Stomach smooth muscle (tissue), 2 donors: Measurements from ENCODE around the gene CLOCK.
"Not testable (repeated sequence)": the region's sequence is repeated elsewhere in the genome, so short reads cannot be mapped to it uniquely, and the experiment has no call there.

Experiments
- H3K27ac ChIP-seq: one replicate; pipeline ENCODE4 v1.7.0; 2013; ENCODE audit warnings: mild to moderate bottlenecking, low read length, inconsistent platforms
- H3K27me3 ChIP-seq, 2 donors: one replicate each; pipeline ENCODE4 v1.7.0; 2013; ENCODE audit warnings: low read length in 2 of 2; ENCODE audit not compliant: insufficient read depth in 2 of 2, control insufficient read depth in 1 of 2
- H3K36me3 ChIP-seq, 2 donors: one replicate each; pipeline ENCODE4 v1.7.0; 2013; ENCODE audit warnings: low read length in 2 of 2; ENCODE audit not compliant: control insufficient read depth in 2 of 2, insufficient read depth in 2 of 2
- H3K4me1 ChIP-seq: one replicate; pipeline ENCODE4 v1.7.0; 2013; ENCODE audit warnings: low read length; ENCODE audit not compliant: control insufficient read depth, insufficient read depth
- H3K4me3 ChIP-seq, 2 donors: one replicate each; pipeline ENCODE4 v1.7.0; 2013; ENCODE audit warnings: low read length in 2 of 2
- H3K9ac ChIP-seq, 2 donors: one replicate each; pipeline ENCODE4 v1.7.0; 2013; ENCODE audit warnings: low read length in 2 of 2, mild to moderate bottlenecking in 1 of 2
- H3K9me3 ChIP-seq, 2 donors: one replicate each; pipeline ENCODE4 v1.7.0; 2013; ENCODE audit warnings: low read length in 2 of 2; ENCODE audit not compliant: control insufficient read depth in 2 of 2
- donor health status: healthy.
- donor health status: Pancreatic carcinoma.

The CLOCK gene

GRCh38 chr4:55554453-55555030 is 7.8 kb upstream of the CLOCK start:
- H3K27me3 ChIP-seq = no peaks in the 10 kb centered on the region

DNA sequence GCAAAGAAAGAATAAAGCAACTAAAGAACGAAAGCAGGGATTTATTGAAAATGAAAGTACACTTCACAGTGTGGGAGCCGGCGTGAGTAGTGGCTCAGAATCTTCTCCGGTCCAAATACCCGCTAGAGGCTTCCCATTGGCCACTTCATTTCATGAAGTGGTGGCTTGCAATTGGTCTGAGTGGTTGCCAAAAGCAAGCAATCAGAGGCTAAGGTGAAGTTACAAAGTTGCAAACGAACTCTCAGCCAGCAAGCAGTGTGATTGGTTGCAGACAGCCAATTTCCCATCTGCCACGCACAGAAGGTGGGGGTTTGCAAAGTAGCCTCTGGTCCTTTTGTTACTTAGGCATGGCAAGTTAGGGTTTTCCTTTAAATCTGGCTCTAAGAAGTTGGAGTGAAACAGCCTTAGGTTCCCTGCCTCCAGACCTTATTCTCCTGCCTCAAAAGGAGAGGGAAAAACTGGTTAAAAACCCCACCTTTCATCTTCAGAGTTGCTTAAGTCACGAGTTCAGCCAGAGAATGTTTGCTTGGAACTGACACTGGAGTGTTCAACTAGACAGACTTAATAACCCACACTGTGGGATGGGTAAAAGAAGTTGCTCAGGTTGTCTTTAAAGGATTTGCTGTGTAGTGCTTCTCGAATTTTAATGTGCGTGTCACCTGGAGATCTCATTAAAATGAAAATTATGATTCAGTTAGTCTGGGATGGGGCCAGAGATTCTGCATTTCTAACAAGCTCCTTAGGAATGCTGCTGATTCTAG is 6.9 kb upstream of the CLOCK start:
- peak overlapping the region; percentile 12 for H3K27ac ChIP-seq

More at GRCh38 chr4:55554453-55555030, 7.8 kb upstream of the CLOCK start:
- Histone ChIP-seq H3K4me3 (no peak overlapping the region), H3K4me1 (no peaks in the 10 kb centered on the region), H3K9ac (no peak overlapping the region), H3K27ac (no peak overlapping the region), H3K36me3 (no peaks in the 10 kb centered on the region), H3K9me3 (no peaks in the 10 kb centered on the region)

DNA sequence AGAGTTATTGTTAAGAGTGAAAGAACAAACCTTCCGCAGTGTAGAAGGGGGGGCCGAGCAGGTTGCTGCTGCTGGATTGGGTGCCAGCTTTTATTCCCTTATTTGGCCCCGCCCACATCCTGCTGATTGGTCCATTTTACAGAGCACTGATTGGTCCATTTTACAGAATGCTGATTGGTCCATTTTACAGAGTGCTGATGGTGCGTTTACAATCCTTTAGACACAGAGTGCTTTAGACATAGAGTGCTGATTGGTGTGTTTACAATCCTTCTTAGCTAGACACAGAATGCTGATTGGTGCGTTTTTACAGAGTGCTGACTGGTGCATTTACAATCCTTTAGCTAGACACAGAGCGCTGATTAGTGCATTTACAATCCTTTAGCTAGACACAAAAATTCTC is 5.3 kb upstream of the CLOCK start:
- H3K4me3 ChIP-seq, H3K36me3 ChIP-seq, H3K4me1 ChIP-seq, H3K9me3 ChIP-seq, H3K9ac ChIP-seq, H3K27me3 ChIP-seq, H3K27ac ChIP-seq: not testable (repeated sequence)

More for the DNA sequence above, 6.9 kb upstream of the CLOCK start:
- Histone ChIP-seq H3K9ac (peak overlapping the region in 1 of 2 donors; percentile 30), H3K9me3 (no peaks in the 10 kb centered on the region), H3K36me3 (no peaks in the 10 kb centered on the region), H3K27me3 (no peaks in the 10 kb centered on the region), H3K4me3 (peak overlapping the region; percentile 17 to 66), H3K4me1 (no peaks in the 10 kb centered on the region)

DNA sequence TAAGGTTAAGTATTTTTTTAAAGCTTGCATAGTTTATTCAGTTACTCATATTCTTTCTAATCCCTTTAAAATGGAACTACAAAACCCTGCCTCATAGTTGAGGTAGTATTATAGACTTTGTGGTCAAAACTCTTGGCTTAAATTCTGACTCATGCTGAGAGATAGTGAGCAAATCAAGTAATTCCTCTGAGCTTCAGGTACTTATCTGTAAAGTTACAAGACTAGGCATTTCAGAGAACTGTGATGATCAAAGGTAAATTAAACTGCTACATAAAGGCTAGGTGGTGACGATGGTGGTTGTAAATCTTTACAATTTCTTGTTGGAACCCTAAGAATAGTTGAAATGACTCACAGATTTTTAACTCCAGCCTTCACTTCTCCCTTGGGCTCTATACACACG is 3.2 kb upstream of the CLOCK start:
- Histone ChIP-seq H3K27ac (no peak overlapping the region), H3K9ac (no peak overlapping the region), H3K4me1 (no peaks in the 10 kb centered on the region), H3K27me3 (no peaks in the 10 kb centered on the region), H3K9me3 (no peaks in the 10 kb centered on the region), H3K36me3 (no peaks in the 10 kb centered on the region), H3K4me3 (no peak overlapping the region)

GRCh38 chr4:55547918-55548317 is 1.2 kb upstream of the CLOCK start:
- Histone ChIP-seq H3K9ac (peak overlapping the region in 1 of 2 donors; percentile 91), H3K27ac (peak overlapping the region; percentile 85), H3K4me1 (no peaks in the 10 kb centered on the region), H3K27me3 (no peaks in the 10 kb centered on the region), H3K4me3 (peak overlapping the region; percentile 87 to 97), H3K36me3 (no peaks in the 10 kb centered on the region), H3K9me3 (no peaks in the 10 kb centered on the region)

- H3K27me3 ChIP-seq = no peaks in the 10 kb centered on the region
- peak overlapping the region; percentile 81 to 91 for H3K9ac ChIP-seq
- H3K36me3 ChIP-seq = no peaks in the 10 kb centered on the region
Observed at GRCh38 chr4:55547466-55547770, 709 bp upstream of the CLOCK start.

DNA sequence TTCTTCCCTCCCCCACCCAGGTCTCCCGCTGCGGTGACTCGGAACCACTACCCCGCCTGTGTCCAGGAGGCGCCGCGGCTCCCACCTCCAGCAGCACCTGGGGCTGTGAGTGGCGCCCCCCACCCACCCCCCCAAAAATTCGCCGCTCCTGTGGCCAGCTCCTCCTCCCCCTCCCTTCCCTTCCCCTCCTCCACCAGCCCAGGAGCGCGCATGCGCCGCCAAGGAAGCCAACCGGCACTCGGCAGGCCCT is 278 bp downstream of the CLOCK start:
- no peaks in the 10 kb centered on the region for H3K27me3 ChIP-seq
- no peaks in the 10 kb centered on the region for H3K9me3 ChIP-seq
- H3K27ac ChIP-seq = peak overlapping the region; percentile 85
- peak overlapping the region; percentile 87 to 97 for H3K4me3 ChIP-seq
- H3K36me3 ChIP-seq = no peaks in the 10 kb centered on the region
- no peaks in the 10 kb centered on the region for H3K4me1 ChIP-seq
- peak overlapping the region; percentile 81 to 91 for H3K9ac ChIP-seq

More at GRCh38 chr4:55547466-55547770, 709 bp upstream of the CLOCK start:
- H3K4me1 ChIP-seq = no peaks in the 10 kb centered on the region
- no peaks in the 10 kb centered on the region for H3K9me3 ChIP-seq
- peak overlapping the region; percentile 87 to 97 for H3K4me3 ChIP-seq
- H3K27ac ChIP-seq = peak overlapping the region; percentile 85

- H3K9me3 ChIP-seq = no peaks in the 10 kb centered on the region
- H3K27me3 ChIP-seq = no peaks in the 10 kb centered on the region
- peak overlapping the region; percentile 85 for H3K27ac ChIP-seq
- H3K9ac ChIP-seq = peak overlapping the region; percentile 77 to 85
- no peaks in the 10 kb centered on the region for H3K36me3 ChIP-seq
- H3K4me1 ChIP-seq = no peaks in the 10 kb centered on the region
- H3K4me3 ChIP-seq = peak overlapping the region; percentile 53 to 87
Observed at GRCh38 chr4:55545641-55546505, 836 bp downstream of the CLOCK start.

DNA sequence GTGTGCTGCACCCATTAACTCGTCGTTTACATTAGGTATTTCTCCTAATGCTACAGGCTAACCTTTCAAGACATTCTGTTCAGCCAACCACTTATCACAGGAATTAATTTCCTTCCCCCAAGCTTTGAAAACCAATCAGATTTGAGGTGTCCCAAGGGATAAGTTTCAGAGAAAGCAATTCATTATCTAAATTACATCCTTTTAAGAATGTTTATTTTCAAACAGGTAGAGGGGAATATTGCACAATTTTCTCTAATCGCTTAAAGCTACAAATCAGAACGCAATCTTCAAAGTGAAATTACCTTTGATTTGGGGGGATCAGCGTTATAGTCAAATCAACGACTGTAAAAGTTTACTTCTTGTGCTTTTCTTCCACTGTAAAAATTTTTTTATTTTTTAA is 1.6 kb downstream of the CLOCK start:
- peak overlapping the region; percentile 85 for H3K27ac ChIP-seq
- no peaks in the 10 kb centered on the region for H3K36me3 ChIP-seq
- H3K4me3 ChIP-seq = peak overlapping the region; percentile 53 to 87
- no peaks in the 10 kb centered on the region for H3K27me3 ChIP-seq
- H3K4me1 ChIP-seq = no peaks in the 10 kb centered on the region
- peak overlapping the region; percentile 77 to 85 for H3K9ac ChIP-seq
- H3K9me3 ChIP-seq = no peaks in the 10 kb centered on the region

DNA sequence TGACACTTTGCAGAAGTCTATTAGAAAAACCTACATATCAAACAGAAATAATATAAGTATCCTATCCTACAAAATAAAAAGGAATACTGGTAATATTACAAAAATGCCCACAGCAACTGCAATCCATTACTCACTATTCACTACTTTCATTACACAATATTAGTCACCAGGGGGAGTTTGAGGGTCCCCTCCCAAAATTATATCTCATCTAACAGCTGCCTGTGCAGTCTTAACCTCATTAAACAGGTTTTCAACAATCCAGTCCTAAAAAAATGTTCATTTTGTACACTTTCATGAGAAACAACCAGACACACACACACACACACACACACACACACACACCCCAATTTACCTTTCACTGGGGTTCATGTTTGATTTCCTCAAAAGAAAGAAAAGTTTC is 2.9 kb downstream of the CLOCK start:
- no peaks in the 10 kb centered on the region for H3K4me1 ChIP-seq
- no peaks in the 10 kb centered on the region for H3K9me3 ChIP-seq
- no peaks in the 10 kb centered on the region for H3K36me3 ChIP-seq
- no peaks in the 10 kb centered on the region for H3K27me3 ChIP-seq
- H3K4me3 ChIP-seq = no peak overlapping the region
- no peak overlapping the region for H3K27ac ChIP-seq
- no peak overlapping the region for H3K9ac ChIP-seq

GRCh38 chr4:55540271-55540670 is 6.4 kb downstream of the CLOCK start:
- no peak overlapping the region for H3K4me3 ChIP-seq
- no peaks in the 10 kb centered on the region for H3K4me1 ChIP-seq
- H3K27me3 ChIP-seq = no peaks in the 10 kb centered on the region
- H3K27ac ChIP-seq = no peak overlapping the region
- H3K9ac ChIP-seq = no peak overlapping the region
- H3K9me3 ChIP-seq = no peaks in the 10 kb centered on the region
- no peaks in the 10 kb centered on the region for H3K36me3 ChIP-seq
